Lower lobe of right lung (tissue), 2 donors: ENCODE measurements around the gene GIGYF2. TPM values are rescaled to one million over a fixed set of nuclear protein-coding genes. Genes with fewer than 3 reads are reported as not detected.

Source experiments
- ATAC-seq, 2 donors: fragments of 200-7000 bp; cut with Tn5 transposase; one replicate each; pipeline ENCODE4 v1.9.1; 2020 to 2022; ENCODE audit warnings: mild to moderate bottlenecking in 2 of 2, moderate library complexity in 2 of 2
- DNase-seq: peaks from one replicate; pipeline ENCODE4 v3.0.0-alpha.2; 2020
- H3K27ac ChIP-seq: fragments of 200-600 bp; one replicate; pipeline ENCODE4 v1.8.0; 2022
- H3K27me3 ChIP-seq: fragments of 200-600 bp; one replicate; pipeline ENCODE4 v1.8.0; 2022; ENCODE audit warnings: low read depth
- H3K36me3 ChIP-seq: fragments of 200-600 bp; one replicate; pipeline ENCODE4 v1.8.0; 2022; ENCODE audit warnings: mild to moderate bottlenecking
- H3K4me1 ChIP-seq: fragments of 200-600 bp; one replicate; pipeline ENCODE4 v1.8.0; 2022
- H3K4me3 ChIP-seq: fragments of 200-600 bp; one replicate; pipeline ENCODE4 v1.8.0; 2022; ENCODE audit warnings: mild to moderate bottlenecking
- H3K9me3 ChIP-seq: fragments of 200-600 bp; one replicate; pipeline ENCODE4 v1.8.0; 2022
- CTCF ChIP-seq: fragments of 200-600 bp; IDR thresholded peaks from one replicate; pipeline ENCODE4 v1.8.0; 2022; ENCODE audit warnings: antibody characterized with exemption, mild to moderate bottlenecking
- intact Hi-C: fragments of 100-400 bp; cut with DNase I; formaldehyde crosslinking; loops from one replicate; pipeline ENCODE4 v1.11.0; 2022
- total RNA-seq: library from RNA; stranded (reverse); fragmentation: NEBNext Ultra II Directional; extraction: Animal tissue kit (Norgen Biotek cat#: 25700); gene quantifications from one replicate; pipeline ENCODE4 v1.2.1, GENCODE V29; 2021
- donor health status: DM: no; HTN: yes; CAD: no; lungs with severe emphysema.

GIGYF2 gene
- total RNA-seq, 1 donor from 2014 or later: 67.6 TPM

- no peaks in the 10 kb centered on the region for H3K27me3 ChIP-seq
- H3K27ac ChIP-seq: no peak overlapping the region
- no peaks in the 10 kb centered on the region for H3K36me3 ChIP-seq
- TF ChIP-seq CTCF: no peak
- no peaks in the 10 kb centered on the region for H3K4me1 ChIP-seq
- H3K4me3 ChIP-seq: no peak overlapping the region
- ATAC-seq (no peak), DNase-seq (no peak)
- intact Hi-C loops: no loop called here
- H3K9me3 ChIP-seq: no peaks in the 10 kb centered on the region
These were observed 29.0 kb upstream of the GIGYF2 start for GRCh38 chr2:232667989-232668583.

GRCh38 chr2:232668805-232669444 is 28.2 kb upstream of the GIGYF2 start:
- ATAC-seq (no peak), DNase-seq (no peak)
- no peaks in the 10 kb centered on the region for H3K36me3 ChIP-seq
- intact Hi-C loops: no loop called here
- no peak overlapping the region for H3K4me3 ChIP-seq
- peak; percentile 33 for TF ChIP-seq CTCF
- no peaks in the 10 kb centered on the region for H3K27me3 ChIP-seq
- H3K9me3 ChIP-seq: no peaks in the 10 kb centered on the region
- H3K27ac ChIP-seq: no peak overlapping the region
- no peaks in the 10 kb centered on the region for H3K4me1 ChIP-seq

- DNase-seq: no peak
- intact Hi-C loops: no loop called here
- no peak overlapping the region for H3K4me3 ChIP-seq
- no peak overlapping the region for H3K27ac ChIP-seq
- H3K36me3 ChIP-seq: no peaks in the 10 kb centered on the region
- no peak for TF ChIP-seq CTCF
- H3K4me1 ChIP-seq: no peaks in the 10 kb centered on the region
- no peaks in the 10 kb centered on the region for H3K27me3 ChIP-seq
- H3K9me3 ChIP-seq: no peaks in the 10 kb centered on the region
- peak; percentile 68 to 75 for ATAC-seq
These were observed 24.5 kb upstream of the GIGYF2 start for GRCh38 chr2:232672588-232672987.

GRCh38 chr2:232674491-232674890 is 22.6 kb upstream of the GIGYF2 start:
- Histone ChIP-seq H3K4me1 (no peaks in the 10 kb centered on the region), H3K27ac (no peak overlapping the region), H3K36me3 (no peaks in the 10 kb centered on the region), H3K4me3 (no peak overlapping the region), H3K9me3 (no peaks in the 10 kb centered on the region), H3K27me3 (no peaks in the 10 kb centered on the region)
- TF ChIP-seq CTCF: no peak
- ATAC-seq (no peak), DNase-seq (no peak)
- intact Hi-C loops: no loop called here

- no peaks in the 10 kb centered on the region for H3K4me1 ChIP-seq
- no peak for TF ChIP-seq CTCF
- intact Hi-C loops: no loop called here
- no peak overlapping the region for H3K27ac ChIP-seq
- DNase-seq (no peak), ATAC-seq (no peak)
- H3K36me3 ChIP-seq: no peaks in the 10 kb centered on the region
- no peaks in the 10 kb centered on the region for H3K27me3 ChIP-seq
- no peaks in the 10 kb centered on the region for H3K9me3 ChIP-seq
- no peak overlapping the region for H3K4me3 ChIP-seq
These were observed 21.8 kb upstream of the GIGYF2 start for GRCh38 chr2:232675381-232675780.
